NCI-H1048 (cell line): Measurements from ENCODE around the gene DENND4B.

ENCODE experiments used
- DNase-seq: peaks from one replicate; lab custom pipeline; 2025; lab: John Stamatoyannopoulos, UW

Gene DENND4B

GRCh38 chr1:153945131-153945794 is 1.3 kb downstream of the DENND4B start:
- no peak for DNase-seq

- no peak for DNase-seq
Measured at GRCh38 chr1:153944827-153945117, 1.7 kb downstream of the DENND4B start.

GRCh38 chr1:153944005-153944826 is 2.3 kb downstream of the DENND4B start:
- DNase-seq = no peak

DNA sequence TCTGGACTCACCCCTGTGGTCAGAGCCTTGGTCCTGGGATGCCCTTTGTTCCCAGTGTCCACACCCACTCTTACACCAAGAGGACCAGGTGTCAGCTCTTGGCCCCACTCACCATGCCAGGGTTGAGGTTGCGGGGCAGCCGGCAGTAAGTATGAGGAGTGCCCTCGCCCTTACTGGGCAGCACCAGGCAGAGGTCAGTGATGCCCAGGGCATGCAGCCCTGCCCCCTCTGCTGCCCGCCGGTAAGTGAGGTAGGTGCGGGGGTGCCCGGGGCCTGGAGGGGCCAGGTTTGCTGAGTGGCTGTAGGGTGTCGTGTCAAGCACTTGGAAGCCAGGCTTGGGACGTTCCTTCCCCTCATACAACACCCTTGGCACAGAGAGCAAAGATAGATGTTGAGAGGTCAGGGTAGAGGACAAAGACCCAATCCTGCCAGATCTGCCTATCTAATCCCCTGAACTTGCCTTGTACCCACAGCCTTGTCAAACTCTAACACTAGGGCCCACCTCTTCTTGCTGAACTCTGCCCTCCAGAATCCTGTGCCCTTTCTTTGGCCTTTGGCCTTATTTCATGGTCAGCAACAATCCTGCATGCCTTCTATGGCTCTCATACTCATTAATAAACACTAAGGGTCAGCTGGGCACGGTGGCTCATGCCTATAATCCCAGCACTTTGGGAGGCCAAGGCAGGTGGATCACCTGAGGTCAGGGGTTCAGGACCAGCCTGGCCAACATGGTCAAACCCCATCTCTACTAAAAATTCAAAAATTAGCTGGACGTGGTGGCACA is 3.6 kb downstream of the DENND4B start:
- no peak for DNase-seq

GRCh38 chr1:153941826-153942725 is 4.4 kb downstream of the DENND4B start:
- DNase-seq = no peak

DNA sequence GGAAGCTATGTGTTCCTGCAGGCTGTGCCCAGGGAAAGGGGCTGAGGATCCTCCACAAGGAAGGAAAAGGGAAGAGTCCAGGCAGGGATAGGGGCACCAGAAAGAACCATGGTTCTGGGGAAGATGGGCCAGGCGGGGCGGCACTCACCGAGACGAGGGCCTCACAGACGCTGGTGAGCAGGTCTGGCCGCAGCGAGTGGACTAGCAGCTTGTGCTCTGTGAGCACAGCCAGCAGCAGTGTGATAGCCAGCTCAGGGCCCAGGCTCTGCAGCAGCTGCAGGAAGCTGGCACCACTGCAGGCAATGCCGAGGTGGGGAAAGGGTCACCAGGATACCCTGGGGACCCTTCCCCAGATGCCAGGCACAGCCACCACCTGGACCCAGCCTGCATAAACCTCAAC is 5.8 kb downstream of the DENND4B start:
- DNase-seq = no peak

DNA sequence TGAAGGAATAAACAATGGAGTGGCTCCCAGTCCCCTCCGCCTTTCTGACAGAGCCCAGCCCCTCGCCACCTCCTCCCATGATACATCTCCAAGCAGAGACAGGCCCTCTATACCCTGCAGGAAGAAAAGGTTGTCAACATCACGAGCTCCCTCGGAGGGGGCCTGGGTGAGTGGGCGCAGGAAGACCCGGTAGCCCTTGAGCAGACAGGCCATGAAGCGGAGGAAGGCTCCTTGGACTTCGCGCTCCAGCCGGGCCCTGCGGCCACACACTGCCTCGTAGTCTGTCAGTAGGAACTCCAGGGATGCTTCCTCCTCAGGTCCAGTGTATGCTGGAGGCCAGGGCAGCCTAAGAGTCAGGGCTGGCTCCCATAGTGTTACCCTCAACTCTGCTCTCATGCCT is 7.0 kb downstream of the DENND4B start:
- DNase-seq = no peak

DNA sequence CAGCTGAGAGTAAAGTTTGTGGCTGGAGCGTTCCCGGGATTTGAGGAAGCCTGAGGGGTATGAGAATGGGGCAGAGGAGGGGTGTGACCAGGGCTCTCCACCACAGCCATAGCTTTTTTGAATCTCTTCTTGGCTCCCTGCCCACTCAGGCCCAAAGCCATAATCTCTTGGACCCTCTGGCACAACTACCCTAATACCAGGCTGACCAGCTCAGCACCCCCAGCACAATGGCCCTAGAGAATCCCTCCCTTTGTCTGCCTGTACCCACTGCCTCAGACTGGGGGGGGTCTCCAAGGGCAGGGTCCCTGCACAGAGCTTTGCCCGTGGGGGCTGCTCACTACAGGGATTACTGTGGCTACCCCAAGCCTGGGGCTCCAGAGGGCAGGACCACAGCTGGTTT is 7.5 kb downstream of the DENND4B start:
- DNase-seq = no peak

GRCh38 chr1:153937331-153937730 is 9.2 kb downstream of the DENND4B start:
- no peak for DNase-seq

DNA sequence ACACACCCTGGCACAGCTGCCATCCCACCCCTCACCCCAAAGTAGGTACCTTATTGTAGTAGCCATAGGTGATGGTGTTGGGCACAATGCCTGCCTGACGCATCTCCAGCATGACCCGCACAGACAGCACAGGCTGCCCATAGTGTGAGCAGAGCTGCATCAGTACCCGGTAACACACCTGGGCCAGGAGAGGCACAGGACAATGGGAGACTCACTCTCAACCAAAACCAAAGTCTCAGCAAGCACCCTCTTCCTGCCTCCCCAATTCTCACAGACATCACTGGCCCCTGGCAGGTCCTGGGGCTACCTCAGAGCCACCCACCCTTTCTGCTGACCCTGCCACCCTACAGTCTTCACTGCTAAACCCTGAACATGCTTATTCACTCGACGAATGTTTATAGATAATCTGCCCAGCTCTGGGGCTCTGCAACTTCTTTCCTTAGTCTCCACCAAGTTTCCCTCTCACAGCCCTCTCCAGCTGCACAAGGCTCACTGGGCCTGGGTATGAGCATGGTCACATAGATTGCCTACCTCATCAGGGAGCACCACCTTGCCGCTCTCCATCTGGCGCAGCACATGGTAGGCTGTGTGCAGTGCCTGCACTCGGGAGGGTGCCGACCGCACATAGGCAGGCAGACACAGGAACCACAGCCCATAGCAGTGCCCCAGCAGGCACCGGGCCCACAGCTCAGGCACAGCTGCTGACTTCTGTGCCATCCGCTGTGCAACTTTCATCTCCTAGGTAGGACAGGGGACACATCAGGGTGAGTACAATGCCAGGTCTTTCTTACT is 10.3 kb downstream of the DENND4B start:
- DNase-seq = no peak

- DNase-seq = no peak
Measured at GRCh38 chr1:153934746-153935145, 11.8 kb downstream of the DENND4B start.

GRCh38 chr1:153933955-153934354 is 12.6 kb downstream of the DENND4B start:
- no peak for DNase-seq

DNA sequence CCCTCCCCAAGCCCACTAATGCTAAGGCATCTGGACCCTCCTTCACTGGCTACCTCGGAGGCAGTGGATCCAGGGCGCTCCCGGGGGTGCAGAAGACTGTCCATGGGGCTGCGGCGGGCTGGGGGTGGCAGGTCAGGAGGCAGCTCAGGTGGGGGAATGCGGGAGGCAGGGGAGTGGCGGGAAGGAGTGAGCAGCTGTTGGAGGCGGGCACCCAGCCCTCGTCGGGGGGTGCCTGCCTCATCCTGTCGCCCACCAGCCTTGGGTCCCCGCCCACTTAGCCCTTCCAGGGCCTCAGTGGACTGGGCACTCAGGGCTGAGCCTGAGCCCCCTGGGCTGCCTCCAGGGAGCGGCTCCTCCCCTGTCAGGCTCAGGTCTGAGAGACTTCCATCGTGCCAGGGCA is 13.1 kb downstream of the DENND4B start:
- no peak for DNase-seq

DNA sequence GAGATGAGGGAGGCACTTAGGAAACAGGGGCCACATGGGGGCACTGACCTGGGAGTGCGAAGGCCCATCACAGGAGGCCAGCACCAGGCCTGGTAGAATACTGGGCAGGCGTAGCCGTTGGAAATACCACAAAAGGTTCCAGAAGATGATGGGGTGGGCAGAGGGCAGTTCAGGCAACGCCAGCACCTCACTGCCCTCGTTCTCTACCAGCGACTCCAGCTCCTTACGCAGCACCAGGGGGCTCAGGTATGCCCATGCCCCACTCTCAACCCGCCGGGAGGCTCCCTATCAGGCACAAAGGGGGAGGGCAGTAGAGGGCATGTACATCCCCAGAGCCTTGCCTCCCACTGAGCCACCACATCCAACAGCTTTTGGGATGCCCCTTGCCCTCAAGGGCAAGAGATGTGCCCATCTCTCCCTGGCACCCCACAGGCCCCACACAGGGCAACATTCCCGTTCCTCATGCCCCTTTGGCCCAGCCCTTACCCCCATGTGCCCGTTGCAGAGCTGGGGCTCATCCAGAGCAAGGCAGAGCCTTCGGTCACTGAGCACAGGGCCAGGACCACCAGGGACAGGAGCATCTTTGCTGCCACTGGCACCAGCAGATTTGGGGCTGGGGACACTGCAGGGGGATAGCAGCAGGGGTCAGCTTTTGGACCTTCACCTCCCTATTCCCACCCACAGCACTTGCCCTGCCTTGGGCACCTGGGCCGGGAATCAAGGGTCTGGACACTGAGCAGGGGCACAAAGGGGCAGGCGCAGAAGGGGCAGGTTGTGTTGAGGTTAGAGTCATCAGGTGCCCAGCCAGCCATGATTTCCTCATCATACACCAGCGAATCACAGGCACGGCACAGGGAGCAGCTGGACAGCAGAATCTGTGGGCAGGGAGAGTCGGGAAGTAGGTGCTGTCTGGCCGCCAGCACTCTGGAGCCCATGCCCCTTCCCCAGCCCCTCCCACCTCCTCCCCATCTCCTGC is 14.1 kb downstream of the DENND4B start:
- DNase-seq = no peak

DNA sequence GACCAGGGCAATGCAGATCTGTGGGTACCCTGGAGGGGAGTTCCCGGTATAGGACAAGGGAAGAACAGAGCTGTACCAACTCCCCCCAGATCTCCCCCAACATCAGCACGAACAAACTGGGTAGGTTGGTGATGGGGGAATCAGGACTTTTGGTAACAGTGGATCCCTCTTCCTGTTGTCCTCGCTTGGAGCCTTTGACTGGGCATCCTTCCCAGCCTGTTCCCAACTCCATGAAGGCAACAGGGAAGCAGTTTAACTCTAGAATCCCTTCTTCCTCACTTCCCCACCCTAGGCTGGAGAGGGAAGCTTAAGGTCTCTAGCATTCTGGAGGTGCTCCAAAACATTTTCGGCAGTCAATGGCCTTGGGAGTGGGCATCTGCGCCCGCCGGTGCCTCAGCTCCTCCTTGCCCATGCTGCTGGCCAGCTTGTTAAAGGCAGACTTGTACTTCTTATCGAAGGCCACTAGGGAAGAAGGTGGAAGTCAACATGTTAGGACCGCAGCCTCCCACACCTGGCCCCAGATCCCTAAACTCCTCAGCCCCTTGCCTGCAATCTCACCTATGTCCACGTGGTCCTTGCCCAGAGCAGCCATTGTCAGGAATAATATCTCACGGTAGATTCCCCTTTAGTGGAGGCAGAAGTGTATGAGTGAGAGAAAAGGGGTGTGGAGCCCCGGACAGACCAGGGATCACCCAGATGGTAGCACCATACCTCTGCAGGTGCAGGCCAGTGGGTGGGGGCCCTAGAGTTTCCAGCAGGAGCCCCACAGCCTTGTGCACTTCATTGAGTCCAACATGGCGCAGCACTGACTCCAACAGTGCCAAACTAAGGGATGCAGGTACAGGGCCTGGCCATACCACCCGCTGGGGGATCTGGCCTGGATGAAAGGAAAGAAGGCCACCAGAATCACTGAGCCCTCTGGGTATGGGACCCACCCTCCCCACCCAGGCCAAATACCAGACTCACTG is 16.3 kb downstream of the DENND4B start:
- DNase-seq = no peak

GRCh38 chr1:153929426-153929825 is 17.1 kb downstream of the DENND4B start:
- no peak for DNase-seq

GRCh38 chr1:153928791-153929341 is 17.7 kb downstream of the DENND4B start:
- DNase-seq = no peak

DNA sequence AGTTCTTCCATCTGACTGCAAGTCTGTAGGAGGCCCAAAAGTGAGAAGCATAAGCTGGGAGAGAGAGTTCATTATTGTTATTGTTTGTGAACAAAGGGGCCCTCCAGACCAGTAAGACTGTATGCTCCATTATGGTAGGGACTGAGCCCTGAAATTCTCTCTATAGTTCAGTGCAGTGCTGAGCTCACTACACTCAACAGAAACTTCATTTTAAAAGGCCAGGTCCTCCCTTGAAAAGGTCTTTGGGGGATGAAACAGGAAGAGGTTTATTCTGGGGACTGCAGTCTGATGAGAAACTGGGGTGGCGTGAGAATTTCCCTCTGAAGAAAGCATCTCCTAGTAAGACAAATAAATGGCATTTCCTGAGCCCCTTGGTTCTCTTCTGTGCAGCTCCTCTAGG is 18.3 kb downstream of the DENND4B start:
- no peak for DNase-seq
